EL (cell line): ENCODE results near the gene HRAS.
"Not testable (repeated sequence)": the region's sequence is repeated elsewhere in the genome, so short reads cannot be mapped to it uniquely, and the experiment has no call there.

Source experiments
- DNase-seq: peaks from one replicate; pipeline ENCODE4 v3.0.0-alpha.2; 2016

The HRAS gene

DNA sequence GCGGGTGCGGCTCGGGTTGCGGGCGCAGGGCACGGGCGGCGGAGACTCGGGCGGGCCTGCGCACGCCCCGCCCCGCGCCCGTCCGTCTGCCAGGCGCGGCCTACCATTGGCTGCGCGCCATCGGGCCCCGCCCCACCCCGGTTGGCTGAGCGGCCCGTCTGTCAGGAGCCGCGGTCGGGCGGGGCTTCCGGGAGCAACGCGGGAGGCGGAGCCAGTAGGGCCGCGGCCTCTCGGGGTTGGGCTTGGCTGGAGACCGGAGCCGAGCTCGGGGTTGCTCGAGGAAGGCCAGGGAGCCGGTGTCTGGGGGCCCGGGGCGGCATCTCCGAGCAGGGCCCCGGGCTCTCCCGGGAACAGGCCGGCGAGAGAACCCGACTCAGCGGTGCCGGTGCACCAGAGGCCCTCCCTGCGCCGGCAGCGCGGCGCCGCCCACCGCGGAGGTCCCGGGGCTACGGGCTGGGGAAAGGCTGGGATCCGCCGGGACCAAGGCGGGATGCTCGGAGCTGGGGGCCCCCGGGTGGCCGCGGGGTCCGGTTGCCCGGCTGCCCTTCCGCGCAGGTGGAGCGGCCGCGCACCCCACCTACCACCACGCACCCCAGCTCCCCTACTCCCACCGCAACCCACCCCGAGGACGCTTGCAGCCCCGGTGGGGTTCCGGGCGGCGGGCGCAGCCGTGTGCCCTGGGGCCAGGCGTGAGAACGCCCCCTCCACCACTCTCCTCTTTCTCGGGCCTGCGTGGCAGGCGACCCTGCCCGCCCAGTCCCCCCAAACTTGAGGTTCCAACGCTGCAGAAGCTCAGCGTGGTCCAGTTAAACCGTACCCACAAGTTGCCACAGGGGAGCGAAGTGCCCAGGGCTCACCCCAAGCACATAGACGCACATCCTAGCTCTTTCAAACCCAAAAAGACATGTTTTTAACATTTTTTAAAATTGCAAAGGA, at the start of gene HRAS:
HRAS (minus strand) TSS at position 58 of the 936 bp plus-strand sequence.
- DNase-seq: peak; percentile 92

DNA sequence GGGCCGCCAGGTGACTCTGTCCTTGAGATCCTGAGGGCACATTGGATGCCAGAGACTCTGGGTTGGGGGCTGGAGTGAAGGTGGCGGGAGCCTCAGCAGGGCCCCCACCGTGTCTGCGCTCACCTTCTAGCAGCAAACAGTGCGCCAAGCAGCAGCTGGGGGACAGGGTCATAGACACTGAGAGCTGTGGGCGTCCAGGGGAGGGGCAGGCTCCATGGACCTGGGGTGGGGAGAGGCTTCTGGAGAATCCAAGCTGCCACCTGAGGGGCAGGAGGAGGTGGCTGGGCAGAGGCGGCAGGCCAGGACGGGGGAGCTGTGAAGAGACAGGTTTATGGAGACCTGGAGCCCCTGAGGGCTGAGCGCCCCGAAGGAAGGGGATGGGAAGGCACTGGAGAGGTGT, 48.9 kb upstream of the HRAS start:
- DNase-seq: no peak

DNA sequence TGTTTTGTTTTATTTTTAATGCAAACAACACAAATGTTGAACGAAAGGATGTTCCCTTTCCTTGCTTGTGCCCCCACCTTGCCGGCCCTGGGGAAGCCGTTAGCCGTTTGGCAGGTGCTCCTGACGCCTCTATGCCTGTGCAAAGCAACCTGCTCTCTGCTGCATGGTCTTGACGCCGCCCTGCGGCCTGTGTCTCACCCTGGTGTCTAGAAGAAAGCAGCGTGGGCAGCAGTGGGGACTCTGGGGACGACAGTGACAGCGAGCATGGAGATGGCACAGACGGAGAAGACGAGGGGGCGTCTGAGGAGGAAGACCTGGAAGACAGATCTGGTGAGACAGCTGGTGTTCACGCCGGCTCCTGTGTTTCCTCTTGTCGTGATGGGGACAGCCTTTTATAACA, 46.4 kb upstream of the HRAS start:
- DNase-seq: no peak

GRCh38 chr11:581342-581741, 46.0 kb upstream of the HRAS start:
- no peak for DNase-seq

DNA sequence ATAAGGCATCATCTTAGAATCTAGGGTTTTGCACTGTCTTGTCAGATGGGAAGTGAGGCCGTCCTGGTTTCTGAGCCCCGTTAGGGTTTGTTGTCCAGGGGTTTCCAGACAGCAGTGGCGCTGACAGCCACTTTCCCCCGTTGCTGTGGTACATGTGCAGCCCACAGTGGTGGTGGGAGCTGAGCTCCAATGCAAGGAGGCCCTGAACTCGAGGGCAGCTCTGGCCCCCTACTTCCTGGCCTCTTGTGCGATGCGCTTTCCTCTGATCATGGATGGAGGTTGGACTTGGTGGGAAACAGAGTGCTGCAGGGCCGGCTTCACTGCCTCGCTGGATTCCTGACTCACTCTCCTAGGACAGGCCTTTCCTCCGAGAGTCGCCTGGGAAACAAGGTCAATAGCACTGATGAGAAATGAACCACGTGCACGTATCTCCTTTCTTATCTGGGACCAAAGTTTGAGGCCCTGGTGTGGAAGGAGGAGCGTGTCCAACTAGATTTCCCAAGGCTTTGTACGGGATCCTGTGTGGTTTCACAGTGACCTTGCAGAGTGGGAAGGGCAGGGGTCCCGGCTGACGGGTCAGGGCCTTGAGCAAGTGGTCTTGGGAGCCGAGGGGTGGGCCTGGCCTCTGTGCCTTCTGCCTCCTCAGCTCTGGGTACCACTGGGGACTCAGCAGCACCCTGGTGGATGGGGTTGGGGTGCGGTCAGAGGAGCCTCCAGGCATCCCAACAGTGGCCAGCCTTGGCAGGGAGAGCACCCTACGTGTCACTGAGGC, 44.6 kb upstream of the HRAS start:
- no peak for DNase-seq

DNA sequence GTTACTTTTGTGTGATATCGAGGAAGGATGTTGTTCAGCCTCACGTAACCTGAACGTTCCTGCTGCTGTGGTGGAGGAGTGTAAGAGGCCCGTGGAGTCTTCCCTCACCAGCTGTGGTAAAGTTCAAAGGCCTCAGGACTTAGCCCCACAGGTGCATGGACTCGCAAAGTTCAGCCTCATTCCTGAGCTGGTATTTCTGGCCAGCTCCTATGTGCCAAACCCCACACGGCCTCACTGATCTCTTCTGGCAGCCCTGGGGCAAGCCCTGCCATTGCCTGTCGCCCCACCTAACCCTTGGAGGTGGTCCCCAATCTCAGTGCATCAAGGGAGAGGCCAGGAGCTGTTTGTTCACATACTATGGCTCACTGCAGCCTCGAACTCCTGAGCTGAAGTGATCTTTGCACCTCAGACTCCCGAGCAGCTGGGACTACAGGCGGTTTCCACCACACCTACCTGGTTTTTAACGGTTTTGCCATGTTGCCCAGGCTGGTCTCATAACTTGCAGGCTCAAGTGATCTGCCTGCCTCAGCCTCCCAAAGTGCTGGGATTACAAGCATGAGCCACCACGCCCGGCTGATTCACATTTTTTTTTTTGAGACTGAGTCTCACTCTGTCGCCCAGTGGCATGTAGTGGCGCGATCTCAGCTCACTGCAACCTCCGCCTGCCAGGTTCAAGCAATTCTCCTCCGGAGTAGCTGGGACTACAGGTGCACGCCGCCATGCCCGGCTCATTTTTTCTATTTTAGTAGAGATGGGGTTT, 43.1 kb upstream of the HRAS start:
- no peak for DNase-seq

GRCh38 chr11:577611-577894, 42.2 kb upstream of the HRAS start:
- DNase-seq: no peak

DNA sequence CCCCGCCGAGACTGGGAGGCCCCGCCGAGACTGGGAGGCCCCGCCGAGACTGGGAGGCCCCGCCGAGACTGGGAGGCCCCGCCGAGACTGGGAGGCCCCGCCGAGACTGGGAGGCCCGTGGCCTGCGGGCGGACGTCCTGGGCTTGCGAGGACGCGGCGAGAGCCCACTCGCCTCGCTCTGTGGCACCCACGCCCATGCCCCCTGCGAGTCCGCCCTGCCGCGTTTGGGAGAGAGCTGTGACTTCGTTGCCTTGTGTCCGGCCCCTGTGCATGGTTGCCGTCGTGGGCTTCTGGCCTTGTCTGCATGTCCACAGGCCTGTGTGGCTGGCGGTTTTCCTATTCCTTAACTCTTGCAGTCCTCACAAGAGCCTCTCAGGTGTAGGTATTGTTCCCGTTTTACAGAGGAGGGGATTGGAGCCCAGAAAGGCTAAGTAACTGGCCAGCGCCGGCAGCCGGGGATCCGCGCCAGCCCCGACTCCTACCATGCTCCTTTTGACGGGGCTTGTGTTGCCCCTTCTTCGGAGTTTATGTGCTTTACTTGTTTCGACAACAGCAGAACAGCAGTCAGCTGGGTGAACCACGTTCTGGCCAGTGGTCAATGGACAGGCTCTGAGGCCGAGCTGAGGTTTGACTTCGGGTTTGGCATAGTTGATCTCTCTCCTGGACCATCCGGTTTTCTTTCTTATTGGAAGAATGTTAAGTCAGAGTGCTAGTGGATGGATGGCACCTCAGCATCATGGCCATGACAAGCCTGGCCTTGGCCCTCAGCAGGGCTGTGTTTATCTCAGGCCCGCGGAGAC, 41.6 kb upstream of the HRAS start:
- no peak for DNase-seq

- DNase-seq: peak; percentile 92
Measured at GRCh38 chr11:575996-576768, 40.8 kb upstream of the HRAS start, which contains the start of gene PHRF1. TSS of gene PHRF1 (plus strand) at chr11:576470. CDS start at chr11:581513, 5,043 bp downstream.

- DNase-seq: no peak
Measured at GRCh38 chr11:575313-575995, 40.1 kb upstream of the HRAS start.

GRCh38 chr11:574632-575312, 39.4 kb upstream of the HRAS start:
- no peak for DNase-seq

DNA sequence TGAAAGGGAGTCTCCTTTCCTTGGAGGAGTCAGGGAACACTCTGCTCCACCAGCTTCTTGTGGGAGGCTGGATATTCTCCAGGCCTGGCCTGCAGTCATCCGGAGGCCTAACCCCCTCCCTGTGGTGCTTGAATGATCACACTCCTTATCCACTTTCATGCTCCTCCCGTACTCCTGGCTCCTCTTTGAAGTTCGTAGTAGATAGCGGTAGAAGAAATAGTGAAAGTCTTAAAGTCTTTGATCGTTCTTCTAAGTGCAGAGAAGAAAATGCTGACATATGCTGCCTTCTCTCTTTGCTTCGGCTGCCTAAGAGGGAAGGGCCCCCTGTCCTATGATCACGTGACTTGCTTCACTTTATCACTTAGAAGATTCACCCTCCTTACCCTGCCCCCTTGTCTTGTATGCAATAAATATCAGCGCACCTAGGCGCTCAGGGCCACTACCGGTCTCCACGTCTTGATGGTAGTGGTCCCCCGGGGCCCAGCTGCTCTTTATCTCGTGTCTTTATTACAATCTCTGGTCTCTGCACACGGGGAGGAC, 38.7 kb upstream of the HRAS start:
- not testable (repeated sequence) for DNase-seq

DNA sequence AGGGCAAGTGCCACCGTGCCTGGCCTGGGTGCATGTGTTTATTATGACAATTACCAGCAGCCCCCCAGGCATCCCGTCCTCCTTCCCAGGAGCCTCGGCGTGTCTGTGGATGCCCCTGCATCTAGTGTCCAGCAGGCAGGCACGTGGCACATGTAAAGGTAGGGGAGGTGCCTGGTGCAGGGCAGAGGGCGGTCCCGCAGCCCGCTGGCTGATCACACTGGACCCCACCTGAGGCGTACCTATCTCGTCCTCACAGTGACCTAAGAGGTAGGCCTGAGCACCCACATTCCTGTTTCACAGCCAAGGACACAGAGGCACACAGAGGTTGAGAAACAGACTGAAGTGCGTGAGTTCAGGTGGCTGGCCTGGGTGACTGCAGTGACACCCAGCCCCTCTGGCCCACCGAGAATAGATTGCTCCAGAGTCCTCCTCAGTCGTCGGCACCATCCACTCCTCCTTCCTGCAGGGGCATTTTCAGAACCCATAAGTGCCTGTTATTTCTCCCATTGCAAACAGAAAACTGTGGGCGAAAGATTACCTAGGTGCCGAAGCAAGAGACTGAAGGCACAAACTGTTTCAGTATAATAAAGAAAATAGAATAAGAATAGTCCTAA, 37.9 kb upstream of the HRAS start:
- DNase-seq: no peak

DNA sequence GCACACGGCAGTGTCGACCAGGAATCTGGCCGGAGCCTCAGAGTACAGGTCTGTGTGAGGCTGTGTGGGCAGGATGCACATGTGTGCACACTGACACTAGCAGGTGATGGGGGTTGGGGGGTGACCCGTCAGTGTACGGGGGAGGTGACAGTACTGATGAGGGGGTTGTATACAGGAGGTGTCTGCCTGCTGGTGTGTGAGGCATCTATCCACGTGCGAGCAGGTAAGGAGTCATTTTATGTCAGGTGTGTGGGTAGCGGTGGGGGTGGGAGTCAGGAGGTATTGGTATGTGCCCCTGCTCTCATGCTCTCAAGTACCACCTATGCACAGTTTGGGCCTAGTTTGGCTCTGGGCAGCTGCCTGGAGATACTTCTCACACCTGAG, 36.4 kb upstream of the HRAS start:
- DNase-seq: no peak

DNA sequence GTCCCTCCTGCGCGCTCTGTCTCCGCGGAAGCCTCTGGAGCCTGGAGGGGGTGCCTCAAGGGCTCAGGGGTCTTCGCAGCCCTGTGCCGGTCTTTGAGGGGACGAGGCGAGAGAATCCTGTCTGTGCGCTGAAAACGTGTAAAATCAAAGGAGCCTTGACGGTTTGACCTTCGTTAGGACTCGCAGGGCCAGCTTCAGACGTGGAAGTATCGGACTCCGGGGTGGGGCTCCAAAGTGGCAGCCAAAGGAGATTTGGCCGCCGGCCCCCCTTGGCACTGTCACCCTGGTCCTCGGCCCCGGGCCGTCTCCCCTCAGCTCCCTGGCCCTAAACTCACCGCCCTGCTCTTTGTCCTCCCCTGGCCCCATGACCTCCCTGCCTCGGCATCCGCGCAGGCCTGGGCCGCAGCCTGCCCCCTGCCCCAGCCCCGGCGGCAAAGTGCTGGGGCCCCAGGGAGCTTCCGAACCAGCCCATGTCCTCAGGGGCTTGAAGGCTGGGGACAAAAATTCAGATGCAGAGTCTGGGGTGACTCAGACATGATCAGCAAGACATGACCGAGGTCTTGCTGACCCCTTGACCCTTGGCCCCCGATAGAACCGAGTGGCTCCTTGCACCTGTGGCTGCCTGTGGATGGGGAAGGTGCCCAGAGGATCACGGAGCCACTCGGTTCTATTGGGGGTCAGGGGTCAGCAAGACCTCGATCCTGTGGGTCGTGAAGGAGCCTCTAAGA, 33.9 kb upstream of the HRAS start:
- DNase-seq: no peak

- peak; percentile 95 for DNase-seq
Measured at GRCh38 chr11:568306-569157, 33.2 kb upstream of the HRAS start.

GRCh38 chr11:567629-568292, 32.4 kb upstream of the HRAS start:
- DNase-seq: no peak
